Common myeloid progenitor, CD34-positive (primary cell): Measurements from ENCODE around the gene UBE3A.

Experiments used
- CTCF ChIA-PET: fragments of 350-600 bp; sonication (Branson Sonifier 250); formaldehyde crosslinking; loops from one replicate; lab custom pipeline; 2021; ENCODE audit warnings: antibody characterized with exemption; lab: Charles Lee
- POLR2A ChIA-PET: fragments of 350-600 bp; sonication (Branson Sonifier 250); formaldehyde crosslinking; loops from one replicate; lab custom pipeline; 2021; ENCODE audit warnings: antibody characterized with exemption; lab: Charles Lee
- DNase-seq, 3 donors: peaks; one replicate each; pipeline versions ENCODE4 v3.0.0 to v3.0.0-alpha.2; 2013
- H3K27ac ChIP-seq, 2 experiments: 1 replicate in 1 of 2; 2 replicates in 1 of 2; pipeline ENCODE4 v1.7.0; 2013; ENCODE audit warnings: inconsistent platforms in 2 of 2, low read length in 2 of 2, mild to moderate bottlenecking in 2 of 2, low read depth in 1 of 2, moderate library complexity in 1 of 2; ENCODE audit not compliant: severe bottlenecking in 2 of 2, insufficient read depth in 1 of 2, poor library complexity in 1 of 2
- H3K27me3 ChIP-seq, 5 experiments: replicated peaks in 2 of 5; 1 replicate in 3 of 5; 2 replicates in 2 of 5; pipeline versions ENCODE4 v1.6.1 to v1.7.0; 2013; ENCODE audit warnings: low read length in 4 of 5, mild to moderate bottlenecking in 2 of 5, moderate library complexity in 2 of 5, inconsistent platforms in 1 of 5; ENCODE audit not compliant: insufficient read depth in 5 of 5, control insufficient read depth in 4 of 5
- H3K36me3 ChIP-seq, 4 experiments: 1 replicate in 2 of 4; 2 replicates in 2 of 4; pipeline versions ENCODE4 v1.6.1 to v1.7.0; 2013; ENCODE audit warnings: low read length in 3 of 4, control low read depth in 1 of 4, mild to moderate bottlenecking in 1 of 4; ENCODE audit not compliant: control insufficient read depth in 4 of 4, insufficient read depth in 4 of 4
- H3K4me1 ChIP-seq, 4 experiments: 1 replicate in 3 of 4; 2 replicates in 1 of 4; pipeline versions ENCODE4 v1.6.1 to v1.7.1; 2013; ENCODE audit warnings: low read length in 3 of 4, mild to moderate bottlenecking in 3 of 4, control low read depth in 1 of 4, inconsistent platforms in 1 of 4, moderate library complexity in 1 of 4; ENCODE audit not compliant: control insufficient read depth in 4 of 4, insufficient read depth in 4 of 4; ENCODE audit errors: control extremely low read depth in 1 of 4
- H3K4me3 ChIP-seq, 7 experiments: 1 replicate in 4 of 7; 2 replicates in 3 of 7; pipeline versions ENCODE4 v1.5.1 to v1.7.0; 2013; ENCODE audit warnings: mild to moderate bottlenecking in 7 of 7, low read length in 6 of 7, moderate library complexity in 6 of 7, inconsistent platforms in 2 of 7, low read depth in 2 of 7, control low read depth in 1 of 7; ENCODE audit not compliant: insufficient read depth in 4 of 7, control insufficient read depth in 1 of 7; ENCODE audit errors: extremely low read depth in 1 of 7
- H3K9me3 ChIP-seq, 5 experiments: 1 replicate in 4 of 5; 2 replicates in 1 of 5; pipeline versions ENCODE4 v1.6.1 to v1.7.1; 2013; ENCODE audit warnings: low read length in 4 of 5, mild to moderate bottlenecking in 2 of 5, inconsistent platforms in 1 of 5, low read depth in 1 of 5, moderate library complexity in 1 of 5; ENCODE audit not compliant: control insufficient read depth in 4 of 5, insufficient read depth in 2 of 5; ENCODE audit errors: control extremely low read depth in 1 of 5
- WGBS: methylation state at CpG from one replicate; pipeline ENCODE4 v1.1.5; 2013; ENCODE audit not compliant: insufficient coverage; 5-methylcytosine and 5-hydroxymethylcytosine counted together

UBE3A gene

GRCh38 chr15:25287823-25288222 is 151.0 kb downstream of the UBE3A start:
- H3K4me1 ChIP-seq, result no peaks in the 10 kb centered on the region
- no peaks in the 10 kb centered on the region for H3K27me3 ChIP-seq
- H3K4me3 ChIP-seq, result no peak overlapping the region
- ChIA-PET CTCF (no interaction called here), POLR2A (no interaction called here)
- H3K9me3 ChIP-seq, result peaks cover 0 to 9% (median 0%) of the 10 kb centered on the region in 5 experiments
- WGBS, result 83% methylated on average over 1 of the region's 3 CpGs
- no peaks in the 10 kb centered on the region for H3K36me3 ChIP-seq
- H3K27ac ChIP-seq, result no peak overlapping the region
- no peak for DNase-seq
